Mucosa of descending colon (tissue), 3 donors: ENCODE results near the gene ARHGEF28. TPM values are rescaled to one million over a fixed set of nuclear protein-coding genes. Genes with fewer than 3 reads are reported as not detected.

ENCODE experiments used
- ATAC-seq: fragments of 200-7000 bp; cut with Tn5 transposase; one replicate; pipeline ENCODE4 v1.9.1; 2020; ENCODE audit warnings: mild to moderate bottlenecking, moderate library complexity
- DNase-seq, 3 donors: peaks; one replicate each; pipeline ENCODE4 v3.0.0-alpha.2; 2020
- H3K36me3 ChIP-seq: fragments of 200-600 bp; one replicate; pipeline ENCODE4 v1.8.0; 2021; ENCODE audit warnings: low read depth, mild to moderate bottlenecking
- H3K4me1 ChIP-seq: fragments of 200-600 bp; one replicate; pipeline ENCODE4 v1.8.0; 2021; ENCODE audit warnings: low read depth, mild to moderate bottlenecking
- H3K4me3 ChIP-seq: fragments of 200-600 bp; one replicate; pipeline ENCODE4 v1.8.0; 2021; ENCODE audit warnings: mild to moderate bottlenecking
- H3K9me3 ChIP-seq: fragments of 200-600 bp; one replicate; pipeline ENCODE4 v1.8.0; 2021; ENCODE audit warnings: mild to moderate bottlenecking
- intact Hi-C, 2 donors: fragments of 100-400 bp; cut with DNase I in 1 of 2; cut with micrococcal nuclease in 1 of 2; formaldehyde crosslinking; loops; one replicate each; pipeline versions ENCODE4 v1.11.0 to v1.11.1; 2022; cut with DNase I, micrococcal nuclease
- total RNA-seq, 3 donors: library from RNA; stranded (reverse); fragmentation: NEBNext Ultra II Directional in 2 of 3; extraction: Animal tissue kit (Norgen Biotek cat#: 25700) in 2 of 3; gene quantifications; one replicate each; pipeline versions ENCODE4 v1.2.1 to v1.2.4, GENCODE V29; 2021 to 2023
- TF ChIP-seq, protein P1 (sequence below): fragments of 200-600 bp; IDR thresholded peaks from one replicate; pipeline ENCODE4 v1.8.0; 2022; ENCODE audit warnings: antibody characterized with exemption, mild to moderate bottlenecking
- donor health status: DM: no; HTN: no; CAD: no; lungs with moderate emphysema.
- donor health status: DM: no; HTN: no; CAD: no.
- donor health status: DM: no; HTN: yes; CAD: no.

ARHGEF28 gene
- total RNA-seq, 3 donors from 2014 or later = 5.4 to 21.7 (median 11.6) TPM

DNA sequence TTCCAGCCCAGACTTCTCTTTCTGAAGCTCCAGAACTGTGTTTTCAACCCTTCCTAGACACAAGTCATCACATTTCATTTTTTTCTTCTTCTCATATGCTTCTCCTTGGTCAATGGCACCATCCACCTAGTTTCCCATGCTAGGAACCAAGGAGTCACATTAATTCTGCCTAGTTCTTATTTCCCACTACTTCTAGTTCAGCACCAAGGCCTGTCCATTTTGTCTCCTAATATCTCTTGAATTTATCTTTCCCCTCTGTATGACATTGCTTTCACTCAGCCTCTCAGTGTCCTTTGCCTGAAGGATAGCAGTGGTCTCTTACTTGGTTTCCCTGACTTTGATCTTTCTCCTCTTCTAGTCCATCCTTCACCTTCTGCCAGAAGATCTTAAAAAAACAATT, 38.8 kb downstream of the ARHGEF28 start:
- DNase-seq = no peak
- intact Hi-C loops = no loop called here
- Histone ChIP-seq H3K4me1 (no peaks in the 10 kb centered on the region), H3K4me3 (no peak overlapping the region), H3K36me3 (no peaks in the 10 kb centered on the region), H3K9me3 (no peaks in the 10 kb centered on the region)
- no peak for ATAC-seq
- TF ChIP-seq, protein P1, sequence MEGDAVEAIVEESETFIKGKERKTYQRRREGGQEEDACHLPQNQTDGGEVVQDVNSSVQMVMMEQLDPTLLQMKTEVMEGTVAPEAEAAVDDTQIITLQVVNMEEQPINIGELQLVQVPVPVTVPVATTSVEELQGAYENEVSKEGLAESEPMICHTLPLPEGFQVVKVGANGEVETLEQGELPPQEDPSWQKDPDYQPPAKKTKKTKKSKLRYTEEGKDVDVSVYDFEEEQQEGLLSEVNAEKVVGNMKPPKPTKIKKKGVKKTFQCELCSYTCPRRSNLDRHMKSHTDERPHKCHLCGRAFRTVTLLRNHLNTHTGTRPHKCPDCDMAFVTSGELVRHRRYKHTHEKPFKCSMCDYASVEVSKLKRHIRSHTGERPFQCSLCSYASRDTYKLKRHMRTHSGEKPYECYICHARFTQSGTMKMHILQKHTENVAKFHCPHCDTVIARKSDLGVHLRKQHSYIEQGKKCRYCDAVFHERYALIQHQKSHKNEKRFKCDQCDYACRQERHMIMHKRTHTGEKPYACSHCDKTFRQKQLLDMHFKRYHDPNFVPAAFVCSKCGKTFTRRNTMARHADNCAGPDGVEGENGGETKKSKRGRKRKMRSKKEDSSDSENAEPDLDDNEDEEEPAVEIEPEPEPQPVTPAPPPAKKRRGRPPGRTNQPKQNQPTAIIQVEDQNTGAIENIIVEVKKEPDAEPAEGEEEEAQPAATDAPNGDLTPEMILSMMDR = no peak

DNA sequence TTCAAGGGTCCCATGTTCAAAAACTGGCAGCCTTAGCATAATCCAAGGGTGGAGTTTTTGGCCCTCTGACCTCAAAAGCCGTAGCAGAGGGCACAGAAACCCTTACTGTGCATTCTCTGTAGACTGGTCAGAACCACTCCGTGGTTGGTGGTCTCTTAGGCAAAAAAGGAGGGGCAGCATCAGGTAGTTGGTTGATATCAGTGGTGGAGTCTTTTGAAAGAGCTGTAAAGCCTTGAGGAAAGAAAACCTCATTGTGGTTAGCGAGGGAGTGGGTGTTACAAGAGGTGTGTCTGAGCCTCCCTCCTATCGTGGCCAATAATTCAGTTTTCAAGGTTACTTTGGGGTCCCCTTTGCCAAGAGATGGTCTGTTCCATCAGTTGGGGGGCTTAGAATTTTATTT, 40.9 kb downstream of the ARHGEF28 start:
- Histone ChIP-seq H3K36me3 (no peaks in the 10 kb centered on the region), H3K9me3 (no peaks in the 10 kb centered on the region), H3K4me1 (no peaks in the 10 kb centered on the region), H3K4me3 (no peak overlapping the region)
- intact Hi-C loops = no loop called here
- TF ChIP-seq, protein P1 = no peak
- ATAC-seq (no peak), DNase-seq (no peak)

- Histone ChIP-seq H3K36me3 (no peaks in the 10 kb centered on the region), H3K9me3 (no peaks in the 10 kb centered on the region), H3K4me1 (peaks cover 3% of the 10 kb centered on the region), H3K4me3 (no peak overlapping the region)
- TF ChIP-seq, protein P1 = no peak
- DNase-seq (no peak), ATAC-seq (no peak)
- intact Hi-C loops = no loop called here
Measured at GRCh38 chr5:73668017-73668416, 42.0 kb downstream of the ARHGEF28 start.

DNA sequence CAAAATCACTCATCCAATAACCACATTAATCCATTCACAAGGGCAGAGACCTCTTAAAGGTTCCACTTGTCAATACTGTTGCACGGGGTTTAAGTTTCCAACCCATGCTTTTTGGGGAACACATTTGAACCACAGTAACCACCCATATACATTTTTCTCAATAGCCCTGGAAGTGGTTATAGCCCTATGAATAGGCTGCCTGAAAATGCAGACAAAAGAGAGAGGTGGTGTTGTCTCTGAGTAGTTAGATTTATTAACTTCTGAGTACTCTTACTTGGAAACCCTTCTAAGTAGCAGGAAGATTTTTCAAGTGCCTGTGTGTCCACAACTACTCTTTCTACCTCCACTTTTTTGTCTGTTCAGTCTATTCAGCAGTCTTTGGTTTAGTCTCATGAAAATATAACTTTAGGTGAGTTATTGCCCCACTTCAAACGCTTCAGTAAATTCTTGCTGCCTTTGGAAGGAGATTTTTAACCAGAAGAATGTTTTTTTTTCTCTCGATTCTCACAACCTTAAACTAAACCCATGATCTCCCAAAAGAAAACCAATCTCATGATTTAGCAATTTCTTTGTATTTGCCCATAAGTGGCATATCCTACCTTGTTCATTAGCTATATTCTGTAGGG, 42.6 kb downstream of the ARHGEF28 start:
- intact Hi-C loops = no loop called here
- Histone ChIP-seq H3K9me3 (no peaks in the 10 kb centered on the region), H3K36me3 (no peaks in the 10 kb centered on the region), H3K4me1 (peaks cover 3% of the 10 kb centered on the region), H3K4me3 (no peak overlapping the region)
- TF ChIP-seq, protein P1 = no peak
- ATAC-seq (no peak), DNase-seq (no peak)

- H3K4me3 ChIP-seq = no peak overlapping the region
- ATAC-seq (no peak), DNase-seq (no peak)
- intact Hi-C loops = no loop called here
- H3K4me1 ChIP-seq = peaks cover 3% of the 10 kb centered on the region
- no peaks in the 10 kb centered on the region for H3K36me3 ChIP-seq
- TF ChIP-seq, protein P1 = no peak
- no peaks in the 10 kb centered on the region for H3K9me3 ChIP-seq
Measured at GRCh38 chr5:73670731-73671130, 44.7 kb downstream of the ARHGEF28 start.

- peaks cover 3% of the 10 kb centered on the region for H3K4me1 ChIP-seq
- intact Hi-C loops = no loop called here
- ATAC-seq = no peak
Measured at GRCh38 chr5:73672132-73672531, 46.1 kb downstream of the ARHGEF28 start.

More at GRCh38 chr5:73672132-73672531, 46.1 kb downstream of the ARHGEF28 start:
- Histone ChIP-seq H3K36me3 (no peaks in the 10 kb centered on the region), H3K4me3 (no peak overlapping the region), H3K9me3 (no peaks in the 10 kb centered on the region)
- no peak for DNase-seq
- TF ChIP-seq, protein P1 = no peak
